Liver (tissue), 3 donors: Measurements from ENCODE around the gene NNT.

ENCODE experiments used
- RAD21 ChIP-seq, 2 donors: IDR thresholded peaks; 2 replicates each; pipeline ENCODE4 v1.6.1; 2016; ENCODE audit warnings: antibody characterized with exemption in 2 of 2, mild to moderate bottlenecking in 2 of 2
- SP1 ChIP-seq: IDR thresholded peaks from 2 replicates; pipeline ENCODE4 v1.6.1; 2018; ENCODE audit warnings: antibody characterized with exemption, mild to moderate bottlenecking
- TAF1 ChIP-seq: conservative IDR thresholded peaks from 2 replicates; pipeline ENCODE4 v1.6.1; 2016; ENCODE audit warnings: antibody characterized with exemption, mild to moderate bottlenecking
- YY1 ChIP-seq: IDR thresholded peaks from 2 replicates; pipeline ENCODE4 v1.6.1; 2016; ENCODE audit warnings: antibody characterized with exemption, mild to moderate bottlenecking
- TF ChIP-seq, protein P1 (sequence below): fragments of 150-350 bp; IDR thresholded peaks from 2 replicates; pipeline ENCODE4 v1.5.1; 2017; ENCODE audit warnings: improper control_type of control experiment, low read depth, low read length; ENCODE audit not compliant: missing input control
- TF ChIP-seq, protein P2 (sequence below): IDR thresholded peaks from 2 replicates; pipeline ENCODE4 v1.6.1; 2016; ENCODE audit warnings: antibody characterized with exemption
- TF ChIP-seq, protein P3 (sequence below): IDR thresholded peaks from 2 replicates; pipeline ENCODE4 v1.6.1; 2016; ENCODE audit warnings: antibody characterized with exemption, mild to moderate bottlenecking
- TF ChIP-seq, protein P4 (sequence below): IDR thresholded peaks from 2 replicates; pipeline ENCODE4 v1.6.1; 2016; ENCODE audit warnings: antibody characterized with exemption
- donor health status: healthy.
- donor health status: healthy.

DNA sequence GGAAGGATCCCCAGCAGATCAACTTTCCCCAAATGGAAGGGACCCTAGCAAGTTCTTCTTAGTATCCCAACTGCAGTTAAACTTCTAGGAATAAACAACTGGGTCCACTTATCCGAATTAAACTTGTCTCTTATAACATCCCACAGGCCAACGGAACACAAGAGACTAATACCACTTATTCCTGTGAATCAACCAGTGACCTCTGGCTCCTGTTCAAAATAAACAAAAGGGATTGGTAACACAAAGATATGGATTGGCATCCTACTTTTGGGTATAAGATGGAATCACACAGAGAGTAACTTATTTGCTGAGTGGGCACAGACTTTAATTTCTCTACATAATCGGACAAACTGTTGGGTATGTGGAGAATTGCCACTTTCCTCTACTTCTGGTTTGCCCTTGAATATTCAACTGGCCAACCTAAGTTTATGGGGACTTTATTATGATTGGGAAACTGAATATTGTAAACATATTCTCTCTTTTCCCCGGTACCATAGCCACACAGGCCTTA, 33.7 kb upstream of the NNT start:
- TF ChIP-seq, protein P1, sequence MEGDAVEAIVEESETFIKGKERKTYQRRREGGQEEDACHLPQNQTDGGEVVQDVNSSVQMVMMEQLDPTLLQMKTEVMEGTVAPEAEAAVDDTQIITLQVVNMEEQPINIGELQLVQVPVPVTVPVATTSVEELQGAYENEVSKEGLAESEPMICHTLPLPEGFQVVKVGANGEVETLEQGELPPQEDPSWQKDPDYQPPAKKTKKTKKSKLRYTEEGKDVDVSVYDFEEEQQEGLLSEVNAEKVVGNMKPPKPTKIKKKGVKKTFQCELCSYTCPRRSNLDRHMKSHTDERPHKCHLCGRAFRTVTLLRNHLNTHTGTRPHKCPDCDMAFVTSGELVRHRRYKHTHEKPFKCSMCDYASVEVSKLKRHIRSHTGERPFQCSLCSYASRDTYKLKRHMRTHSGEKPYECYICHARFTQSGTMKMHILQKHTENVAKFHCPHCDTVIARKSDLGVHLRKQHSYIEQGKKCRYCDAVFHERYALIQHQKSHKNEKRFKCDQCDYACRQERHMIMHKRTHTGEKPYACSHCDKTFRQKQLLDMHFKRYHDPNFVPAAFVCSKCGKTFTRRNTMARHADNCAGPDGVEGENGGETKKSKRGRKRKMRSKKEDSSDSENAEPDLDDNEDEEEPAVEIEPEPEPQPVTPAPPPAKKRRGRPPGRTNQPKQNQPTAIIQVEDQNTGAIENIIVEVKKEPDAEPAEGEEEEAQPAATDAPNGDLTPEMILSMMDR, result no peak
- no peak for TF ChIP-seq RAD21 (IDR thresholded peaks at IDR 0.05)
- TF ChIP-seq, protein P2, sequence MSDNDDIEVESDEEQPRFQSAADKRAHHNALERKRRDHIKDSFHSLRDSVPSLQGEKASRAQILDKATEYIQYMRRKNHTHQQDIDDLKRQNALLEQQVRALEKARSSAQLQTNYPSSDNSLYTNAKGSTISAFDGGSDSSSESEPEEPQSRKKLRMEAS, result no peak
- no peak for TF ChIP-seq YY1
- TF ChIP-seq, protein P3, sequence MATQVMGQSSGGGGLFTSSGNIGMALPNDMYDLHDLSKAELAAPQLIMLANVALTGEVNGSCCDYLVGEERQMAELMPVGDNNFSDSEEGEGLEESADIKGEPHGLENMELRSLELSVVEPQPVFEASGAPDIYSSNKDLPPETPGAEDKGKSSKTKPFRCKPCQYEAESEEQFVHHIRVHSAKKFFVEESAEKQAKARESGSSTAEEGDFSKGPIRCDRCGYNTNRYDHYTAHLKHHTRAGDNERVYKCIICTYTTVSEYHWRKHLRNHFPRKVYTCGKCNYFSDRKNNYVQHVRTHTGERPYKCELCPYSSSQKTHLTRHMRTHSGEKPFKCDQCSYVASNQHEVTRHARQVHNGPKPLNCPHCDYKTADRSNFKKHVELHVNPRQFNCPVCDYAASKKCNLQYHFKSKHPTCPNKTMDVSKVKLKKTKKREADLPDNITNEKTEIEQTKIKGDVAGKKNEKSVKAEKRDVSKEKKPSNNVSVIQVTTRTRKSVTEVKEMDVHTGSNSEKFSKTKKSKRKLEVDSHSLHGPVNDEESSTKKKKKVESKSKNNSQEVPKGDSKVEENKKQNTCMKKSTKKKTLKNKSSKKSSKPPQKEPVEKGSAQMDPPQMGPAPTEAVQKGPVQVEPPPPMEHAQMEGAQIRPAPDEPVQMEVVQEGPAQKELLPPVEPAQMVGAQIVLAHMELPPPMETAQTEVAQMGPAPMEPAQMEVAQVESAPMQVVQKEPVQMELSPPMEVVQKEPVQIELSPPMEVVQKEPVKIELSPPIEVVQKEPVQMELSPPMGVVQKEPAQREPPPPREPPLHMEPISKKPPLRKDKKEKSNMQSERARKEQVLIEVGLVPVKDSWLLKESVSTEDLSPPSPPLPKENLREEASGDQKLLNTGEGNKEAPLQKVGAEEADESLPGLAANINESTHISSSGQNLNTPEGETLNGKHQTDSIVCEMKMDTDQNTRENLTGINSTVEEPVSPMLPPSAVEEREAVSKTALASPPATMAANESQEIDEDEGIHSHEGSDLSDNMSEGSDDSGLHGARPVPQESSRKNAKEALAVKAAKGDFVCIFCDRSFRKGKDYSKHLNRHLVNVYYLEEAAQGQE, result no peak
- TF ChIP-seq, protein P4, sequence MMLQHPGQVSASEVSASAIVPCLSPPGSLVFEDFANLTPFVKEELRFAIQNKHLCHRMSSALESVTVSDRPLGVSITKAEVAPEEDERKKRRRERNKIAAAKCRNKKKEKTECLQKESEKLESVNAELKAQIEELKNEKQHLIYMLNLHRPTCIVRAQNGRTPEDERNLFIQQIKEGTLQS, result no peak
- no peak for TF ChIP-seq SP1
- TF ChIP-seq TAF1, result no peak
